ENCODE data around the gene FGD2. TPM values are rescaled to one million over a fixed set of nuclear protein-coding genes. Genes with fewer than 3 reads are reported as not detected.

FGD2 gene
- total and polyA plus RNA-seq, 2 experiments from 2014 or later = 0.13 to 0.14 TPM

GRCh38 chr6:36968266-36968977, 37.0 kb upstream of the FGD2 start:
- ATAC-seq (no peak), DNase-seq (ENCODE audit: low spot score) (no peak)
- no peak overlapping the region for H3K4me3 ChIP-seq
- Mint-ChIP-seq H3K9me3 (no peaks in the 10 kb centered on the region), H3K27me3 (ENCODE audit: insufficient read depth, low read depth, poor library complexity) (peaks cover 2% of the 10 kb centered on the region), H3K4me3 (no peak overlapping the region), H3K27ac (no peak overlapping the region), H3K36me3 (ENCODE audit: low read depth) (peaks cover 65% of the 10 kb centered on the region), H3K4me1 (peaks cover 7% of the 10 kb centered on the region)
- peaks cover 28% of the 10 kb centered on the region for H3K36me3 ChIP-seq (ENCODE audit: insufficient read depth)
- H3K27me3 ChIP-seq (ENCODE audit: insufficient read depth) = no peaks in the 10 kb centered on the region
- no peak overlapping the region for H3K4me2 ChIP-seq
- no peak overlapping the region for H3K27ac ChIP-seq (ENCODE audit: low read depth)
- peaks cover 3% of the 10 kb centered on the region for H4K20me1 ChIP-seq (replicated peaks; ENCODE audit: insufficient read depth)
- no peak overlapping the region for H2AFZ ChIP-seq
- no peak for TF ChIP-seq STAT1 (IDR thresholded peaks at IDR 0.05; ENCODE audit: unreplicated experiment)
- TF ChIP-seq, protein P1, sequence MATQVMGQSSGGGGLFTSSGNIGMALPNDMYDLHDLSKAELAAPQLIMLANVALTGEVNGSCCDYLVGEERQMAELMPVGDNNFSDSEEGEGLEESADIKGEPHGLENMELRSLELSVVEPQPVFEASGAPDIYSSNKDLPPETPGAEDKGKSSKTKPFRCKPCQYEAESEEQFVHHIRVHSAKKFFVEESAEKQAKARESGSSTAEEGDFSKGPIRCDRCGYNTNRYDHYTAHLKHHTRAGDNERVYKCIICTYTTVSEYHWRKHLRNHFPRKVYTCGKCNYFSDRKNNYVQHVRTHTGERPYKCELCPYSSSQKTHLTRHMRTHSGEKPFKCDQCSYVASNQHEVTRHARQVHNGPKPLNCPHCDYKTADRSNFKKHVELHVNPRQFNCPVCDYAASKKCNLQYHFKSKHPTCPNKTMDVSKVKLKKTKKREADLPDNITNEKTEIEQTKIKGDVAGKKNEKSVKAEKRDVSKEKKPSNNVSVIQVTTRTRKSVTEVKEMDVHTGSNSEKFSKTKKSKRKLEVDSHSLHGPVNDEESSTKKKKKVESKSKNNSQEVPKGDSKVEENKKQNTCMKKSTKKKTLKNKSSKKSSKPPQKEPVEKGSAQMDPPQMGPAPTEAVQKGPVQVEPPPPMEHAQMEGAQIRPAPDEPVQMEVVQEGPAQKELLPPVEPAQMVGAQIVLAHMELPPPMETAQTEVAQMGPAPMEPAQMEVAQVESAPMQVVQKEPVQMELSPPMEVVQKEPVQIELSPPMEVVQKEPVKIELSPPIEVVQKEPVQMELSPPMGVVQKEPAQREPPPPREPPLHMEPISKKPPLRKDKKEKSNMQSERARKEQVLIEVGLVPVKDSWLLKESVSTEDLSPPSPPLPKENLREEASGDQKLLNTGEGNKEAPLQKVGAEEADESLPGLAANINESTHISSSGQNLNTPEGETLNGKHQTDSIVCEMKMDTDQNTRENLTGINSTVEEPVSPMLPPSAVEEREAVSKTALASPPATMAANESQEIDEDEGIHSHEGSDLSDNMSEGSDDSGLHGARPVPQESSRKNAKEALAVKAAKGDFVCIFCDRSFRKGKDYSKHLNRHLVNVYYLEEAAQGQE (IDR thresholded peaks at IDR 0.05; ENCODE audit: unreplicated experiment) = no peak
- TF ChIP-seq, protein P2, sequence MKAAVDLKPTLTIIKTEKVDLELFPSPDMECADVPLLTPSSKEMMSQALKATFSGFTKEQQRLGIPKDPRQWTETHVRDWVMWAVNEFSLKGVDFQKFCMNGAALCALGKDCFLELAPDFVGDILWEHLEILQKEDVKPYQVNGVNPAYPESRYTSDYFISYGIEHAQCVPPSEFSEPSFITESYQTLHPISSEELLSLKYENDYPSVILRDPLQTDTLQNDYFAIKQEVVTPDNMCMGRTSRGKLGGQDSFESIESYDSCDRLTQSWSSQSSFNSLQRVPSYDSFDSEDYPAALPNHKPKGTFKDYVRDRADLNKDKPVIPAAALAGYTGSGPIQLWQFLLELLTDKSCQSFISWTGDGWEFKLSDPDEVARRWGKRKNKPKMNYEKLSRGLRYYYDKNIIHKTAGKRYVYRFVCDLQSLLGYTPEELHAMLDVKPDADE (IDR thresholded peaks at IDR 0.05) = no peak
- no peak for TF ChIP-seq POLR2AphosphoS5 (IDR thresholded peaks at IDR 0.05; ENCODE audit: low read depth)
- TF ChIP-seq, protein P3, sequence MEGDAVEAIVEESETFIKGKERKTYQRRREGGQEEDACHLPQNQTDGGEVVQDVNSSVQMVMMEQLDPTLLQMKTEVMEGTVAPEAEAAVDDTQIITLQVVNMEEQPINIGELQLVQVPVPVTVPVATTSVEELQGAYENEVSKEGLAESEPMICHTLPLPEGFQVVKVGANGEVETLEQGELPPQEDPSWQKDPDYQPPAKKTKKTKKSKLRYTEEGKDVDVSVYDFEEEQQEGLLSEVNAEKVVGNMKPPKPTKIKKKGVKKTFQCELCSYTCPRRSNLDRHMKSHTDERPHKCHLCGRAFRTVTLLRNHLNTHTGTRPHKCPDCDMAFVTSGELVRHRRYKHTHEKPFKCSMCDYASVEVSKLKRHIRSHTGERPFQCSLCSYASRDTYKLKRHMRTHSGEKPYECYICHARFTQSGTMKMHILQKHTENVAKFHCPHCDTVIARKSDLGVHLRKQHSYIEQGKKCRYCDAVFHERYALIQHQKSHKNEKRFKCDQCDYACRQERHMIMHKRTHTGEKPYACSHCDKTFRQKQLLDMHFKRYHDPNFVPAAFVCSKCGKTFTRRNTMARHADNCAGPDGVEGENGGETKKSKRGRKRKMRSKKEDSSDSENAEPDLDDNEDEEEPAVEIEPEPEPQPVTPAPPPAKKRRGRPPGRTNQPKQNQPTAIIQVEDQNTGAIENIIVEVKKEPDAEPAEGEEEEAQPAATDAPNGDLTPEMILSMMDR (conservative IDR thresholded peaks at IDR 0.05; ENCODE audit: low read depth in 2 of 2) = no peak
- TF ChIP-seq EZH2 (IDR thresholded peaks at IDR 0.05; ENCODE audit: low read depth, unreplicated experiment) = no peak
- TF ChIP-seq JUNB (IDR thresholded peaks at IDR 0.05; ENCODE audit: unreplicated experiment) = no peak
- TF ChIP-seq NANOG (IDR thresholded peaks at IDR 0.05; ENCODE audit: borderline replicate concordance) = no peak
- TF ChIP-seq ZNF114 (CRISPR knock-in tag; IDR thresholded peaks at IDR 0.05) = no peak
- TF ChIP-seq CREB1 (CRISPR knock-in tag; IDR thresholded peaks at IDR 0.05; ENCODE audit: low read depth) = no peak
- no peak for TF ChIP-seq ZNF331 (CRISPR knock-in tag; IDR thresholded peaks at IDR 0.05; ENCODE audit: low read depth)
- no peak for TF ChIP-seq EZH2phosphoT487 (IDR thresholded peaks at IDR 0.05; ENCODE audit: unreplicated experiment)
- no peak for TF ChIP-seq ZNF462 (CRISPR knock-in tag; IDR thresholded peaks at IDR 0.05)
- no peaks in the 10 kb centered on the region; the same call in 1 of the 2 replicates for H3F3A ChIP-seq (replicated peaks; ENCODE audit: low read depth)
- no peaks in the 10 kb centered on the region for H3K9me2 ChIP-seq (ENCODE audit: insufficient read depth)
- no peaks in the 10 kb centered on the region; the same call in 1 of the 2 replicates for H3K4me1 ChIP-seq (ENCODE audit: insufficient read depth)
- H3K79me2 ChIP-seq (replicated peaks; ENCODE audit: insufficient read depth) = no peaks in the 10 kb centered on the region
